ENCODE results near the gene GALNT14.

DNA sequence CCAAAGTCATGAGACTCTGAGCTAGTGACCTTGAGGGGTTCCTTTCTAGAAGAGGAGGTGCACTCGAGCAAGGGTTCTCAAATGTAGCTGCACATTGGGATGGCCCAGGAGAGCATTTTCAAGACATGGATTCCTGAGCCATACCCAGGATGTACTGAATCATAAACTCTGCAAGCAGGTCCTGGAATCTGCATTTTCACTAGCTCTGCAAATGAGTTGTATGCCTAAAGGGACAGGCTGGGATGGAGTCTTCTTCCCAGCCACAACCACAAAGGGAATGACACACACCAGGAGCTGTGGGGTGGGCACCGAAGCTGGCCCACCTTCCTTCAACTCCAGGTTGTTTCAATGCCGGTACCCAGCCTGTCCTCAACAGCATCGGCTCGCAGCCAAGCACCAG lies 90.6 kb downstream of the GALNT14 start:
- TF ChIP-seq, protein P1, sequence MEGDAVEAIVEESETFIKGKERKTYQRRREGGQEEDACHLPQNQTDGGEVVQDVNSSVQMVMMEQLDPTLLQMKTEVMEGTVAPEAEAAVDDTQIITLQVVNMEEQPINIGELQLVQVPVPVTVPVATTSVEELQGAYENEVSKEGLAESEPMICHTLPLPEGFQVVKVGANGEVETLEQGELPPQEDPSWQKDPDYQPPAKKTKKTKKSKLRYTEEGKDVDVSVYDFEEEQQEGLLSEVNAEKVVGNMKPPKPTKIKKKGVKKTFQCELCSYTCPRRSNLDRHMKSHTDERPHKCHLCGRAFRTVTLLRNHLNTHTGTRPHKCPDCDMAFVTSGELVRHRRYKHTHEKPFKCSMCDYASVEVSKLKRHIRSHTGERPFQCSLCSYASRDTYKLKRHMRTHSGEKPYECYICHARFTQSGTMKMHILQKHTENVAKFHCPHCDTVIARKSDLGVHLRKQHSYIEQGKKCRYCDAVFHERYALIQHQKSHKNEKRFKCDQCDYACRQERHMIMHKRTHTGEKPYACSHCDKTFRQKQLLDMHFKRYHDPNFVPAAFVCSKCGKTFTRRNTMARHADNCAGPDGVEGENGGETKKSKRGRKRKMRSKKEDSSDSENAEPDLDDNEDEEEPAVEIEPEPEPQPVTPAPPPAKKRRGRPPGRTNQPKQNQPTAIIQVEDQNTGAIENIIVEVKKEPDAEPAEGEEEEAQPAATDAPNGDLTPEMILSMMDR (conservative IDR thresholded peaks at IDR 0.05; ENCODE audit: low read length), result no peak
- TF ChIP-seq EZH2phosphoT487 (IDR thresholded peaks at IDR 0.05; ENCODE audit: borderline replicate concordance), result no peak
